Activated CD4-positive, alpha-beta T cell treated with anti-CD3 and anti-CD28 coated beads for 36 hours (primary cell): Measurements from ENCODE around the gene USP22. TPM values are rescaled to one million over a fixed set of nuclear protein-coding genes. Genes with fewer than 3 reads are reported as not detected.

Experiments
- ATAC-seq: fragments of 200-7000 bp; cut with Tn5 transposase; one replicate; pipeline ENCODE4 v1.10.0; 2021; ENCODE audit warnings: mild to moderate bottlenecking, moderate library complexity
- CTCF ChIA-PET: fragments of 350-600 bp; sonication (Branson Sonifier 250); formaldehyde crosslinking; loops from one replicate; lab custom pipeline; 2021; ENCODE audit warnings: antibody characterized with exemption; lab: Charles Lee
- POLR2A ChIA-PET: fragments of 350-600 bp; sonication (Branson Sonifier 250); formaldehyde crosslinking; loops from one replicate; lab custom pipeline; 2021; ENCODE audit warnings: antibody characterized with exemption, inconsistent platforms; lab: Charles Lee
- DNase-seq: peaks from one replicate; pipeline ENCODE4 v3.0.0-alpha.2; 2020
- H3K27ac Mint-ChIP-seq: one replicate; pipeline ENCODE4 v1.8.0; 2021; ENCODE audit warnings: mixed read lengths
- H3K27me3 Mint-ChIP-seq: one replicate; pipeline ENCODE4 v1.8.0; 2021; ENCODE audit warnings: mixed read lengths
- H3K36me3 Mint-ChIP-seq: one replicate; pipeline ENCODE4 v1.8.0; 2021; ENCODE audit warnings: low read depth, mixed read lengths
- H3K4me1 Mint-ChIP-seq: one replicate; pipeline ENCODE4 v1.8.0; 2021; ENCODE audit warnings: mixed read lengths
- H3K4me3 Mint-ChIP-seq: one replicate; pipeline ENCODE4 v1.8.0; 2021; ENCODE audit warnings: mild to moderate bottlenecking, moderate library complexity, mixed read lengths
- H3K9me3 Mint-ChIP-seq: one replicate; pipeline ENCODE4 v1.8.0; 2021; ENCODE audit warnings: low read depth, mixed read lengths
- intact Hi-C, 2 experiments: fragments of 100-400 bp; cut with DNase I in 1 of 2; cut with micrococcal nuclease in 1 of 2; formaldehyde crosslinking; loops; one replicate each; pipeline versions ENCODE4 v1.14.2 to v1.15.1; 2022 to 2024; cut with DNase I, micrococcal nuclease
- total RNA-seq, 2 experiments: library from RNA; stranded (reverse); gene quantifications; one replicate each; pipeline ENCODE4 v1.2.3, GENCODE V29; 2021

The USP22 gene
- total RNA-seq, 2 experiments from 2014 or later: 148 to 173 TPM

DNA sequence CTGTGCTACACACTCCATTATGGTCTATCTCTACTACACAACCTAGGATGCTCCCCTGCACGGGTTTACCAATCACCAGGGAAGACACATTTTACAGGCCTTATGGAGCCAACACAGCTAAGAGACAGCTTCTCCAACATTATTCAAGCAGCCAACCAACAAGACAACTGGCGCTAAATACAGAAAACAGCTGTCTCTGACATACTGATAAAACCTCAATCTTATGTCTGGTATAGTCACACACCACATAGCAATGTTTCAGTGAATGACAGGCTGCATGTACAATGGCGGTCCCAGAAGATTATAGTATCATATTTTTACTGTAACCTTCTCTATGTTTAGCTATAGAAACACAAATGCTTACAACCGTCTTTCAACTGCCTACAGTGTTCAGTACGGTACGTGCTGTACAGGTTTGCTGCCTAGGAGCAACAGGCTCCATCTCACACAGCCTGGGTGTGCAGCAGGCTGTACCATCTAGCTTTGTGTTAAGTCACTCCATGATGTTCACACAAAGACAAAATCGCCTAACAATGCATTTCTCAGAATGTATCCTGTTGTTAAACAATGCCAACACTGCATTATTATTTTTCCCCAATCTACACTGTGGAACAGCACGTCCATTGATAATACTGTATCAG, 10.9 kb downstream of the USP22 start:
- intact Hi-C loops: loop anchor here in 1 of 2 experiments (2.0 kb wide), 1 partner anchor 67 kb away; no protein-coding TSS in a partner anchor
- H3K27ac Mint-ChIP-seq: peak overlapping the region; percentile 13
- no peaks in the 10 kb centered on the region for H3K9me3 Mint-ChIP-seq
- peaks cover 84% of the 10 kb centered on the region for H3K4me1 Mint-ChIP-seq
- ChIA-PET CTCF (interaction anchor here (0.5 to 2.4 kb wide), 5 partner anchors 10 to 268 kb away, joined by 3 to 10 read pairs (median 3); partner anchors contain the start of gene USP22), POLR2A (interaction anchor here (0.8 kb wide), 1 partner anchor 11 kb away, joined by 3 read pairs; the partner anchor contains the start of gene USP22)
- no peak overlapping the region for H3K4me3 Mint-ChIP-seq
- DNase-seq (no peak), ATAC-seq (no peak)
- H3K27me3 Mint-ChIP-seq: no peaks in the 10 kb centered on the region
- H3K36me3 Mint-ChIP-seq: peaks cover 55% of the 10 kb centered on the region

DNA sequence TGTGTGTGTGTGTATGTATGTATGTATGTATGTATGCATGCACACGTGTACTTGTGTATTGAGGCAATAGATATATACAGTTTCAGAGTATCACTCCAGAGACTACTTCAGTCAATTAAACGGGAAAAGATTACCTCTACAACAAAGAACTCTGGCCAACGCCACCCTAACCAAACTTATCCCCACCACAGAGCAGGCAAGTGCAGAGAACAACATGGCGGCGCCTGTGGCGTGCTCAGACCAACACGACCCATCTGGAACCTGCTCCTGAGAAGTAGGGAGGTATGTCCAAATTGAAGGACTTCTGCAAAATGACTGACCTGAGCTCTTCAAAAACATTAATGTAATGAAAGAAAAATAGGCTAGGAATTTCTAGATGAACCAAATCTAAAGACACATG, 12.4 kb downstream of the USP22 start:
- ChIA-PET POLR2A (no interaction called here), CTCF (interaction anchor here (1.0 to 2.4 kb wide), 3 partner anchors 10 to 69 kb away, joined by 3 to 10 read pairs (median 4); partner anchors contain the start of gene USP22)
- peaks cover 78% of the 10 kb centered on the region for H3K4me1 Mint-ChIP-seq
- no peak for DNase-seq
- peak overlapping the region; percentile 58 for H3K27ac Mint-ChIP-seq
- no peaks in the 10 kb centered on the region for H3K9me3 Mint-ChIP-seq
- H3K4me3 Mint-ChIP-seq: no peak overlapping the region
- intact Hi-C loops: no loop called here
- peaks cover 55% of the 10 kb centered on the region for H3K36me3 Mint-ChIP-seq
- no peaks in the 10 kb centered on the region for H3K27me3 Mint-ChIP-seq
- ATAC-seq: no peak

DNA sequence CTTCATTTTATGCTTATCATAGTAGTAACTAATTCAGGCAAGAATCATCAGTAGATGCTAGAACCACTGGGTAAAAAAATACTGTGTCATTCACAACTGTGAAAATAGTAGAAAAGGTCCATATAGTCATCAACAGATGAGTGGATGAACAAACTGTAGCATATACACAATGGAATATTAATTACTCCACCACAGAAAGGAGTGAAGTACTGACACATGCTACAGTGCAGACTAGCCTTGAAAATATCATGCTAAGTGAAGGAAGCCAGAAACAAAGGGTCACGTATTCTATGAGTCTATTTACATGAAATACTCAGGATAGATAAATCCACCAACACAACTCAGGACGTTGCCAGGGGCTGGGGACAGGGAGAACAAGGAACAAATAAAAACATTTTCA, 13.3 kb downstream of the USP22 start:
- Mint-ChIP-seq H3K9me3 (no peaks in the 10 kb centered on the region), H3K27ac (peak overlapping the region; percentile 88), H3K36me3 (peaks cover 61% of the 10 kb centered on the region), H3K4me1 (peaks cover 78% of the 10 kb centered on the region), H3K27me3 (no peaks in the 10 kb centered on the region), H3K4me3 (no peak overlapping the region)
- intact Hi-C loops: no loop called here
- ChIA-PET POLR2A (no interaction called here), CTCF (no interaction called here)
- ATAC-seq (peak; percentile 52), DNase-seq (no peak)

DNA sequence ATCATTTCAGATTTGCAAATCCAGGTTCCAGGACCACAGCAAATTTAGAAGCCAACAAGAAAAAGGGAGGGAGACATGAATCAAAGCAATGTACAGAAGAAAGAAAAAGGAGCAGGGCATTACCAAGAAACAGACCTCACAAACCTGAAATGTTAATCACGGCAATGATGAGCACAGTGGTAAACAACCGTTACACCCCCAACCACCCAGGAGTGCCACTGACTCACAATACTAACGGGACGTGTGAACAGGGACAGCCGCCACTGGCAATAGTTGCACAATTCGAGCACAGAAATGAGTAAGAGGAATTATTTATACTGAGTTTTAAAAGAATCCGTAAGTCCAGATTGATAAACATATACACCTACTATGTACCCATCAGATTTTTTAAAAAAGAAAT, 13.8 kb downstream of the USP22 start:
- ATAC-seq (peak; percentile 82), DNase-seq (peak; percentile 70)
- intact Hi-C loops: no loop called here
- Mint-ChIP-seq H3K9me3 (no peaks in the 10 kb centered on the region), H3K27ac (peak overlapping the region; percentile 88), H3K27me3 (no peaks in the 10 kb centered on the region), H3K36me3 (peaks cover 61% of the 10 kb centered on the region), H3K4me1 (peaks cover 78% of the 10 kb centered on the region), H3K4me3 (no peak overlapping the region)
- POLR2A ChIA-PET: no interaction called here
- CTCF ChIA-PET: interaction anchor here (0.7 to 0.9 kb wide), 2 partner anchors 15 to 231 kb away, joined by 3 read pairs; no protein-coding TSS in a partner anchor

DNA sequence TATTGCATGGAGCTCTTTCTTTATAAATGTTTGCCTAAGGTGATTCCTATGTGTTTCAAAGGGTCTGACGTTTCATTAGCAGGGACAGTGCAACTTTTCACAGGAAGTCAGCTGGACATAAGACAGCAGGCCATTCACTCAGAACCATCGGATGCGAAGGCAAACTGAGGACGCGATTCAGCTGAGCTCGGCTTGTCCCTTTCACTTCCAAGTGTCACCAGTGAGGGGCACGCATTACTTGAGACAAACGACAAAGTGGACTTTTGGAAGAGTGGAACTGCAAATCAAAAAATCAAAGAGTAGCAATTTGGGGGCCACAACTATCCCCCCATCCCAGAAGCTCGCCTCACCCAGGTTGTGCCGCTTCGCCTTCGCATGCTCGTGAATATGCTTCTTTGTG, 14.6 kb downstream of the USP22 start:
- H3K27ac Mint-ChIP-seq: peak overlapping the region; percentile 88
- ATAC-seq (no peak), DNase-seq (no peak)
- CTCF ChIA-PET: interaction anchor here (0.7 to 1.1 kb wide), 3 partner anchors 15 to 232 kb away, joined by 3 to 5 read pairs (median 3); partner anchors contain the start of gene USP22
- no peaks in the 10 kb centered on the region for H3K9me3 Mint-ChIP-seq
- H3K27me3 Mint-ChIP-seq: no peaks in the 10 kb centered on the region
- H3K4me1 Mint-ChIP-seq: peaks cover 75% of the 10 kb centered on the region
- no peak overlapping the region for H3K4me3 Mint-ChIP-seq
- intact Hi-C loops: no loop called here
- POLR2A ChIA-PET: no interaction called here
- H3K36me3 Mint-ChIP-seq: peaks cover 61% of the 10 kb centered on the region

GRCh38 chr17:21027031-21027430, 15.8 kb downstream of the USP22 start:
- ATAC-seq (no peak), DNase-seq (no peak)
- POLR2A ChIA-PET: interaction anchor here (0.7 kb wide), 1 partner anchor 8 kb away, joined by 3 read pairs; no protein-coding TSS in a partner anchor
- H3K9me3 Mint-ChIP-seq: no peaks in the 10 kb centered on the region
- H3K4me3 Mint-ChIP-seq: no peak overlapping the region
- CTCF ChIA-PET: interaction anchor here (1.1 kb wide), 1 partner anchor 16 kb away, joined by 5 read pairs; the partner anchor contains the start of gene USP22
- peaks cover 60% of the 10 kb centered on the region for H3K36me3 Mint-ChIP-seq
- peaks cover 70% of the 10 kb centered on the region for H3K4me1 Mint-ChIP-seq
- no peaks in the 10 kb centered on the region for H3K27me3 Mint-ChIP-seq
- peak overlapping the region; percentile 88 for H3K27ac Mint-ChIP-seq
- intact Hi-C loops: no loop called here

DNA sequence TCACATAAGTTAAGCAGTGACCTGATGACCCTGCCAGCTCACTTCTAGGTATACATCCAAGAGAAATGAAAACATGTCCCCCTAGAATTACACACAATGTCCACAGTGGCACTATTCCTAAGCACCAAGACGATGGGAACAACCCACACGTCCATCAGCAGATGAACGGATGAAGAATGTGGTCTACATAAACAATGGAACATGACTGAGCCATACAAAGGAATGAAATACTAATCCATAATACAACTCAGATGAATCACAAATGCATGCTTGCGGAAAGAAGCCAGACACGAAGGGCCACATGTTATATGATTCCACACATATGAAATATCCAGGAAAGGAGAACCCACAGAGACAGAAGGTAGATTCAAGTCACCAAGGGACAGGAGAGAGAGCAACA, 17.4 kb downstream of the USP22 start:
- Mint-ChIP-seq H3K36me3 (peaks cover 70% of the 10 kb centered on the region), H3K4me3 (no peak overlapping the region), H3K9me3 (no peaks in the 10 kb centered on the region), H3K4me1 (peaks cover 57% of the 10 kb centered on the region), H3K27me3 (no peaks in the 10 kb centered on the region), H3K27ac (peak overlapping the region; percentile 51)
- POLR2A ChIA-PET: no interaction called here
- CTCF ChIA-PET: no interaction called here
- intact Hi-C loops: no loop called here
- ATAC-seq: no peak
- no peak for DNase-seq

DNA sequence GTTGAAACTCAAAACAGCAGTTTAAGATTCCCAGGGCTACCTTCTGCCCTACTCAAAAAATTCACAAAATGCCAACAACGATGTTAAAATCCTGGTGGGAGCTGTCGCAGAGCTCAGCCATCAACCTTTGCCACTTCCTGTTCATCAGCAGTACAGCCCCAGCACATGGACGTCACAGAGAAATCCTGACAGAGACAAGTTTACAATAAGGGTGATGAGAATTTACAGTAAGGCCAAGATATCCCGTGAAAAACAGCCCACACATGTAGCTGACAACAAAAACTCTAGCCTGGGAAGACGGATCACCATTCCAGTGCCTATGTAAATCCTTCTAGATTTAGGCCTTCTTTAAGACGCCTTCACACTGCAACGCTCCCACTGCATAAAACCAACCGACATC, 18.8 kb downstream of the USP22 start:
- Mint-ChIP-seq H3K4me1 (peaks cover 44% of the 10 kb centered on the region), H3K27me3 (no peaks in the 10 kb centered on the region), H3K9me3 (no peaks in the 10 kb centered on the region), H3K36me3 (peaks cover 73% of the 10 kb centered on the region), H3K4me3 (no peak overlapping the region), H3K27ac (peak overlapping the region; percentile 74)
- DNase-seq: no peak
- ATAC-seq: no peak
- ChIA-PET POLR2A (no interaction called here), CTCF (interaction anchor here (0.7 to 2.4 kb wide), 6 partner anchors 16 to 95 kb away, joined by 3 to 8 read pairs (median 3); no protein-coding TSS in a partner anchor)
- intact Hi-C loops: no loop called here

DNA sequence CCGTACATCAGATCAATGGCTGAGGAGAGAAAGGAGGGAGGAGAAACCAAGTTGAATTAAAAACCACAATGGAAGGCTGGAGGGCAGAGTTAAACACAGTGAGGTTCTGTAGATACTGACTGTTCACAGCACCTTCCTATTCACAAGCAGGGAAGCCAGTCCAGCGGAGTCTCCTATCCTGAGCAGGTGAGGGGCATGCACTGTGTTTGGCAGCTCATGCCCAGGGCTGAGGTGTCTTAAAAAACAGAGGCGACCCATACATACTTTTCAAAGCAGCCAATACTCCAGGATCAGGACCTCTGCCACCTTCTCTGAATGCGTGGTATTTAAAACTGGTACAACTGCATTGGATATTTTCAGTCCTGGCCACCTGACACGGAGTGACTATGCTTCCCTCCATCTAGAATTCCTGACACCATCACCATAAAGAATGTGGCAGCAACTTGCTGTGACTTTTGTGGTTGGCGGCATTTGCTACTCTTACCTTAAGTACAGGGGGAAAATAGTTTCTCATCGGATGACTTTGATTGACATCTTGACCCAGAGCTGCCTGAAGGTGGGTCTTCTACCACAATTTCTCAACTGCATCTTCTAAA, 21.5 kb downstream of the USP22 start:
- no peaks in the 10 kb centered on the region for H3K9me3 Mint-ChIP-seq
- no peak overlapping the region for H3K27ac Mint-ChIP-seq
- DNase-seq (no peak), ATAC-seq (no peak)
- no peaks in the 10 kb centered on the region for H3K27me3 Mint-ChIP-seq
- H3K4me3 Mint-ChIP-seq: no peak overlapping the region
- intact Hi-C loops: no loop called here
- H3K36me3 Mint-ChIP-seq: peaks cover 80% of the 10 kb centered on the region
- CTCF ChIA-PET: interaction anchor here (0.6 to 1.6 kb wide), 4 partner anchors 28 to 97 kb away, joined by 3 to 7 read pairs (median 4); no protein-coding TSS in a partner anchor
- POLR2A ChIA-PET: interaction anchor here (1.0 kb wide), 1 partner anchor 22 kb away, joined by 3 read pairs; the partner anchor contains the start of gene USP22
- peaks cover 32% of the 10 kb centered on the region for H3K4me1 Mint-ChIP-seq

- H3K27me3 Mint-ChIP-seq: no peaks in the 10 kb centered on the region
- DNase-seq: no peak
Measured at GRCh38 chr17:21020622-21021021, 22.2 kb downstream of the USP22 start.

DNA sequence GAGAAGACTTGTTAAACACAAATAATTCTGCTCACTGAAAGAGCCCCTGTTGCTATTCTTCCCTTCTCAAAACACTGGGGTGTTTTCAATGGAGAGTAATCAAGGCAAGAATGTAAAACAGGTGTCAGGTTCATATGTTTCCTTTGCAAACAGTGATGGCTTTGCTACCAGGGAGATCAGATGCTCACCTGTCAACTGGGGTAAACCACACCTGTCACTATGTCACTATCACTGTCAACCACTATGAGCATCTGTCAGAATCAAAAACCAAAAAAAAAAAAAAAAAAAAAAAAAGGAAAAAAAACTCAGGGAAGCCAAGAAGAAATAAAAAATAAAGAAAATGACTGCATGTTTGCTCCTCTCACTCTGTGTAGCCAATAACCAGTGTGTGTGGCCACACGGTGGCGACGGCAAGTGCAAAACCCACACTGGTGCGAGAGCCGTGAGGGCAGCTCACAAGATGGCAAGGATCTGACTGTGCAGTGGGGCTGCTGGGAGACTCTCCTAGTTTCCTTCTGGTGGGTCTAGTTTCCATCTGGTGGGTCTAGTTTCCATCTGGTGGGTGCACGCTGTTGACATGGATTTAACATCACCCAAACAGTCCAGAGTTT, 22.7 kb downstream of the USP22 start:
- Mint-ChIP-seq H3K4me1 (peaks cover 21% of the 10 kb centered on the region), H3K4me3 (no peak overlapping the region), H3K36me3 (peaks cover 77% of the 10 kb centered on the region), H3K27me3 (no peaks in the 10 kb centered on the region), H3K9me3 (no peaks in the 10 kb centered on the region), H3K27ac (no peak overlapping the region)
- ATAC-seq: peak; percentile 68
- intact Hi-C loops: no loop called here
- POLR2A ChIA-PET: interaction anchor here (1.0 kb wide), 1 partner anchor 23 kb away, joined by 3 read pairs; the partner anchor contains the start of gene USP22
- DNase-seq: peak; percentile 63
- CTCF ChIA-PET: interaction anchor here (1.0 to 1.6 kb wide), 3 partner anchors 24 to 98 kb away, joined by 3 to 7 read pairs (median 4); no protein-coding TSS in a partner anchor

More at GRCh38 chr17:21020622-21021021, 22.2 kb downstream of the USP22 start:
- Mint-ChIP-seq H3K27ac (no peak overlapping the region), H3K4me3 (no peak overlapping the region), H3K36me3 (peaks cover 80% of the 10 kb centered on the region), H3K4me1 (peaks cover 26% of the 10 kb centered on the region), H3K9me3 (no peaks in the 10 kb centered on the region)
- no peak for ATAC-seq
- intact Hi-C loops: no loop called here
- POLR2A ChIA-PET: interaction anchor here (1.0 kb wide), 1 partner anchor 22 kb away, joined by 3 read pairs; the partner anchor contains the start of gene USP22
- CTCF ChIA-PET: interaction anchor here (1.0 to 1.6 kb wide), 3 partner anchors 23 to 97 kb away, joined by 3 to 7 read pairs (median 4); no protein-coding TSS in a partner anchor
